Measurements from ENCODE around the gene PICALM.

PICALM gene

GRCh38 chr11:85948884-85949283 is 120.0 kb downstream of the PICALM start:
- no peak for TF ChIP-seq CTCF (IDR thresholded peaks at IDR 0.05; ENCODE audit: control insufficient read depth, insufficient read depth, low read depth, low read length, missing control alignments)
- H3K4me3 ChIP-seq (ENCODE audit: control insufficient read depth, low read depth, low read length): no peak overlapping the region
- DNase-seq (ENCODE audit: low read depth): no peak

GRCh38 chr11:85947431-85948272 is 121.2 kb downstream of the PICALM start:
- TF ChIP-seq CTCF (IDR thresholded peaks at IDR 0.05; ENCODE audit: control insufficient read depth, insufficient read depth, low read depth, low read length, missing control alignments): no peak
- no peak overlapping the region for H3K4me3 ChIP-seq (ENCODE audit: control insufficient read depth, low read depth, low read length)
- DNase-seq (ENCODE audit: low read depth): peak; percentile 73

- TF ChIP-seq CTCF (IDR thresholded peaks at IDR 0.05; ENCODE audit: control insufficient read depth, insufficient read depth, low read depth, low read length, missing control alignments): no peak
- no peak overlapping the region for H3K4me3 ChIP-seq (ENCODE audit: control insufficient read depth, low read depth, low read length)
- no peak for DNase-seq (ENCODE audit: low read depth)
Measured at GRCh38 chr11:85946221-85946620, 122.7 kb downstream of the PICALM start.

- no peak for DNase-seq (ENCODE audit: low read depth)
- TF ChIP-seq CTCF (IDR thresholded peaks at IDR 0.05; ENCODE audit: control insufficient read depth, insufficient read depth, low read depth, low read length, missing control alignments): no peak
- no peak overlapping the region for H3K4me3 ChIP-seq (ENCODE audit: control insufficient read depth, low read depth, low read length)
Measured at GRCh38 chr11:85945788-85946187, 123.1 kb downstream of the PICALM start.

- H3K4me3 ChIP-seq (ENCODE audit: control insufficient read depth, low read depth, low read length): no peak overlapping the region
- DNase-seq (ENCODE audit: low read depth): no peak
- TF ChIP-seq CTCF (IDR thresholded peaks at IDR 0.05; ENCODE audit: control insufficient read depth, insufficient read depth, low read depth, low read length, missing control alignments): no peak
Measured at GRCh38 chr11:85945296-85945695, 123.6 kb downstream of the PICALM start.

- H3K4me3 ChIP-seq (ENCODE audit: control insufficient read depth, low read depth, low read length): no peak overlapping the region
- TF ChIP-seq CTCF (IDR thresholded peaks at IDR 0.05; ENCODE audit: control insufficient read depth, insufficient read depth, low read depth, low read length, missing control alignments): peak; percentile 76
- DNase-seq (ENCODE audit: low read depth): no peak
Measured at GRCh38 chr11:85941380-85941973, 127.4 kb downstream of the PICALM start.

Measured in AG09309 (cell line).